HG02588 (cell line): Measurements from ENCODE around the gene MSANTD2.

Experiments
- ATAC-seq: cut with Tn5 transposase; IDR thresholded peaks from one replicate; pipeline ENCODE4 v1.9.1; 2021; ENCODE audit warnings: mild to moderate bottlenecking, moderate library complexity; ENCODE audit not compliant: unreplicated experiment

MSANTD2 gene

GRCh38 chr11:124756033-124756752 is 44.0 kb downstream of the MSANTD2 start:
- no peak for ATAC-seq

GRCh38 chr11:124754710-124755109 is 45.5 kb downstream of the MSANTD2 start:
- no peak for ATAC-seq

DNA sequence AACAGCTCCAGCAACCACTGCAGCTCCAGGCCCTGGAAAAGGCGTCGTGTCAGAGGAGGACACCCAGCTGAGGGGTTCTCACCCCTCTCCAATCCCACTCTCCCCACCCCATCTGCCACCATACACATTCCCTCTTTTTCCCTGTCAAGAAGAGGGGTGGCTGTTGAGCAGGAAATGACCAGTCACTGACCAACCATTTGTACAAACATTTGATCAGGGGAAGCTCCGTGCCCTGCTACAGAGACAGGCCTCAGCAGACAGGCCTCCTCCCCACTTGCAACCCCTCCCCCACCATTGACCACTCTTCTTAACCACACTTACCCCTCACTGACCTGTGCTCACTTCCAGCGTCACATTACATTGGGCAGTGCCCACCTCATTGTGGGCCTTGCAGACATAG is 45.9 kb downstream of the MSANTD2 start:
- no peak for ATAC-seq

GRCh38 chr11:124753624-124754023 is 46.6 kb downstream of the MSANTD2 start:
- no peak for ATAC-seq

DNA sequence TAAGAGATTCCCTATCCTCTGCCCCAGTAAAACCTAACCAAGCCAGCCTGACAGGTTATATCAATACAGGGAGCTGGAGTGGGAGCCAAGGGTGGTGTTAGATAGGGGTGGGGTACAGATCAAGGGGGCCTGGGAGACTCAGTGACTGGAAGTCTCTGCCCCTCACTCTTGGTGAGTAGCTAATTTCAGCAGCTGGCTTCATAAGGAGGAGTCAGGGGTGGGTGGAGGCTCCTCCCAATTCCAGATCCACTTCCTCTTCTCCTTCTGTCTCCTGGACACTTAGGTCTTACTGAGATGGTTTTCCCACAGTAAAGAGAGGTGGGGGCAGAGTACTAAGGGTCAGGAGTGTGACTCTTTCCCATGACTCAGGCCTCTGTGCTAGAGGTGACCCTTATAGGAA is 47.0 kb downstream of the MSANTD2 start:
- no peak for ATAC-seq

DNA sequence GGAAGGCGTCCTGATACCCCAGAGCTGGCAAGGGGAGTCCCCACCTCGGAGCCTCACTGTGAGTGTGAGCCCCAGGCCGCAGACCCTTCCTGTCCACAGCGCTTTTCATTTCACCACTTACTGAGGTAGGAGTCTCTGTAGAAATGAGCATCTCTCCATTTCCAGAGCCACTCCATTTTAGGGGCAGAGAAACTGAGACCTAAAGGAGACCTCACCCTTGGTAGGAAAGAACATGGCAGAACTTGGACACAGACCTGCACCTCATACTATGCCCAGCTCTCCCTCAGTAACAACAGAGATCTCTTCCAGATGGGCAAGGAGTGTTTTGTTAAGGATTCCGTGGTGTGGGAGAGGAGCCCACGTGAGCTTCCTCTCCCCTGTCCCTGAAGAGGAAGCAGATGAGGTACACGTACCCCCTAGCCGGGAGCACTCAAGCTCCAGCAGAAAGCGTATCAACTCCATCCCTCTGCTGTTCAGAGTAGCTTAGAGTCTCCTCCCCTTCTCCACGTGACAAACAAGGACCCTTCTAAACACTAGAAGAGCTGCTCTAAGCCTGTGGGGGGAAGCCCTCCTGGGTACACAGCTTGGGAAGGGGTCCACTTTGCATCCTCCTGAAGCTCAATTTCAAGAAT is 47.6 kb downstream of the MSANTD2 start:
- ATAC-seq: no peak

DNA sequence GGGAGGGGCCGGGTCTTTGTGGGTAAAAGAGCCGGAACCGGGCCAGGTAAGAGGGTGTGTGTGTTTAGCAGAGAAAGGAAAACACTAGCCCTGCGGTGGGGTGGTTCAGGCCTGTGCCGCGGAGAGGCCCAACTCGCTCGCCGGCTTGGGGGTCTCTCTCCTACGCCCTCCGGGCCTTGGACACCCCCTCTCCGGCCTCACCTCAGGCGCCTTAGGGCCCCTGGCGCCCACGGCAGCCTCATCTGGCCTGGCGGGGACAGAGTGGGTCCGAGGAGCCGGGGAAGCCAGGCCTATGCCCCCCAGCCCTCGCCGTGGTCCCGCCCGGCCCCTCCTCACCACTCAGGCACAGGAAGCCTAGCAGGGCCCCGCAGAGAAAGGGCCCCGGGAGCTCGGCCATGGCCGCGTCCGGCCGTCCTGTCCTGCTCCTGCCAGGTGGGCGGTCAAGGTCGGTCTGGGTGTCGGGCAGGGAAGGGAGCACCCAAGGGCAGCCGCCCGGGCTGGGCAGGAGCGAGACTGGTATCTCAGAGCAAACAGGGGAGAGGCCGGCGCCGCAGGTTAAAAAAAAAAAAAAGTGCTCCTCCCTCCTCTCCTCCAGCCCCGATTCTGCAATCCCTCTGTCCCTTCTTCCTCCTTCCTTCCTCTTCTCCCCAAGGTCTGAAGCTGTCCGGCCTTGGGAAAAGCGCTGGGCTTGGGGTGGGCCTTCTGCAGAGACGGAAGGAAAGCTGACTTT is 48.3 kb downstream of the MSANTD2 start, which contains the start of gene VSIG2:
TSS of gene VSIG2 (minus strand) at position 515 of the 730 bp plus-strand sequence. CDS start at position 397, 118 bp downstream.
- ATAC-seq: no peak

- ATAC-seq: no peak
Measured at GRCh38 chr11:124751391-124751740, 48.8 kb downstream of the MSANTD2 start.

- no peak for ATAC-seq
Measured at GRCh38 chr11:124749912-124750311, 50.3 kb downstream of the MSANTD2 start.

DNA sequence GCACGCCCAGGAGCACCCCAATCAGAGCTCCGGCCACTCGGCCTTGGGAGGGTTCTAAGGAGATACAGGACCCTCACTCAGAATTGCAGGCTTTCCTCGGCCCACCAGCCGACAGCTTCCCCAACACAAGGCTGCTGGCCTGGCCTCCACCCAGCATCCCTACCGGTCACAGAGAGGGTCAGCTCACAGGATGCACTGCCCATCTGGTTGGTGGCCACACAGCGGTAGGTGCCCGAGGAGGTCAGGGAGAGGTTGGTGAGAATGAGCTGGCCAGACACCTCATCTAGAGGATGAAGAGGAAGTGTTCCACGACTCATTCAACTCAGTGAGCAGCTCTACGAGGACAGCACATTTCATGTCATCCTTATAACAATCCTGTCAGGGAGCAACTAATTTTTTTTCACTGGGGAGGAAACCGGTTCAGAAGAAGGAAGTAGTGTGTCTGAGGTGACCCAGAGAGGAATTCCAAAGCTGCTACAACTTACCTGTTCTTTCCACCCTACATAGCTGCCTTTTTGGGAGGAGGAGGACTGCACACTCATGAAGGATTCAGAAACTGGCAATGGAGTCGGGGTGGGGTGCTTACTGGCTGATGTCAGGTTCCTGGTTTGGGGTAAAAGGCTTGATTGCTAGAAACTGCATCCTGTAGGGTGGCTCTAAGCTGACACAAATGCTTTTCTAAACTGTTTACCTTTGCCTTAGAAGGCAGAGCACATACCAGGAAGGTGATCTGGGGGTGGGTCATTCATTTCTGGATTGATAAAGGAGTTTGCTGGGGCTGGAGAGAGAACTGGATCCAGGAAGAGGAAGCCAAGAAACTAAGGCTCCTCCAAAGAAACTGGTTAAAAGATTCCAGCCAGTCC is 51.5 kb downstream of the MSANTD2 start:
- no peak for ATAC-seq

DNA sequence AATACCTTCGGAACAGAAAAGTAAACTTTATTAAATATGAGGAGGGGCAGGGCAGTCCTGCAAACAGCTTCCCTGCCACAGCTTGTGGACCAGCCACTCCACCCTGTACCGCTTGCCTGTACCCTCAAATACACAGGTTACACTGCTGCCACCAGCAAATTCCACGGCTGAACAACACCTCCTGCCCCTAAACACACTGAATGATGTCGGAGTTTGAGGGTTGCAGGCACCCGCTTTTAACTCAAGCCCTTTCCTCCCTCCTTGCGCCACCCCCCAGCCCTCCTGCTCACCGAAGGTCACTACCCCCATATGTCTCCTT is 52.1 kb downstream of the MSANTD2 start:
- no peak for ATAC-seq

GRCh38 chr11:124747406-124748099 is 52.7 kb downstream of the MSANTD2 start:
- no peak for ATAC-seq

DNA sequence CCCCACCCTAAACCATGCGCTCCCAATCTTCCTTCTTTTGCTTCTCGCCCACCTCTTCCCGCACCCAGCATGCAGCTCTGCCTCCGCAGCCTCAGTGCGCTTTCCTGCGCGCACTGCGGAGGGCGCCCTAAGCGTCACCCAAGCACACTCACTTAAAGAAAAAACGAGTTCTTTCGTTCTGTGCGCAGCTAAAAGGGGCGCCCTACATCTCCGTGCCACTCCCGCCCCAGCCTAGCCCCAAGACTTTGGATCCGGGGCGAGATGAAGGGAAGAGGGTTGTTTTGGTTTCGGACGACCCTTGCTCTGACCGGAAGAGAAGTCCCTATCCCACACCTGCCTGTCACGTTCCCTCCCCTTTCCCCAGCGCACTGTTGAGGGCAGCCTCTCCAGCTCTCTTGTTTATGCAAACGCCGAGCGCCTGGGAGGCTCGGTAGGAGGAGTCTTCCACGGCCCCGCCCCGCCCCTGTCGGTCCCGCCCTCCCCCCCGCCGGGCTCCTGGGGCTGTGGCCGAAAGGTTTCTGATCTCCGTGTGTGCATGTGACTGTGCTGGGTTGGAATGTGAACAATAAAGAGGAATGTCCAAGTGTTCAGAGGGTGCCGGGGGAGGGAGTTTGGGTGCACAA is 53.5 kb downstream of the MSANTD2 start:
- peak; percentile 93 for ATAC-seq

GRCh38 chr11:124745835-124746620 is 54.2 kb downstream of the MSANTD2 start:
- peak; percentile 19 for ATAC-seq

- ATAC-seq: no peak
Measured at GRCh38 chr11:124745270-124745834, 54.9 kb downstream of the MSANTD2 start.

- ATAC-seq: no peak
Measured at GRCh38 chr11:124743050-124743449, 57.2 kb downstream of the MSANTD2 start.

GRCh38 chr11:124742555-124742954 is 57.7 kb downstream of the MSANTD2 start:
- ATAC-seq: no peak

DNA sequence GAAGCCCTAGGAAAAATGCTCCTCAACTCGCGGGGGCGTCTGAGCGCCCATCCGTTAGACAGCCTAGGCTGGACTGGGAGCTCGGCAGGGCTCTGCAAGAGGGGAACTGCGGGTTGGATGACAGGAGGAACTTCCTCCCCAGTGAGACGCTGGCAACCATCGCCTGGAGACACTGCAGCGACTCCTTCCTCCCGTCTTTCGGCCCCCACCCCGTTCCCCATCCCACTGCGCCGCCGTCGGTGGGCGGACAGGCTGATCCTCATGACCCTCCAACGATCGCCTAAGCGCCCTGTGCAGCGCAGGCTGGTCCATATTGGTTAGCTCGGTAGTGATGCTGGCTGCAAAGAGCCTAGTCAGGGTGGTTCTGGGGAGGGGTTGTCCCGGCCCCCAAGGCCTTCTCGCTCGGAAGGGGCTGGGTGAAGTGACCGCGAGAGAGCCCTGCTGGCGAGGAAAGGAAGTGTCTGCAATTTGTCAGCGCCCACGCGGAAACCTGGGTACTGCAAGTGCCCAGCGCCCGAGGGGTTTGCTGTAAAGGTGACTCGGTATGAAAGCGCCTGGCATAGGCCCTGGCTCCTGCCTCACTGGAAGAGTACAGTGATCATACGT is 59.8 kb downstream of the MSANTD2 start:
- peak; percentile 46 for ATAC-seq
